ENCODE data around the gene RBPJ.

GRCh38 chr4:26273616-26273980 lies 47.2 kb upstream of the RBPJ start:
- TF ChIP-seq CTCF (conservative IDR thresholded peaks at IDR 0.05) (no peak), EZH2 (IDR thresholded peaks at IDR 0.05; ENCODE audit: low read depth) (no peak)
